GM23338 (cell line): ENCODE results near the gene AIMP1. TPM values are rescaled to one million over a fixed set of nuclear protein-coding genes. Genes with fewer than 3 reads are reported as not detected.

Source experiments
- ATAC-seq: fragments of 200-7000 bp; cut with Tn5 transposase; 3 replicates; pipeline ENCODE4 v1.9.1; 2020
- DNase-seq: peaks from one replicate; pipeline ENCODE4 v3.0.0-alpha.2; 2015; ENCODE audit warnings: low spot score
- H2AFZ ChIP-seq: fragments of 200-600 bp; sonication (generic); 2 replicates; pipeline ENCODE4 v1.8.0; 2016; ENCODE audit warnings: antibody characterized with exemption, mild to moderate bottlenecking, moderate library complexity
- H3F3A ChIP-seq: fragments of 200-600 bp; sonication (generic); replicated peaks from 2 replicates; pipeline ENCODE4 v1.8.0; 2017; ENCODE audit warnings: antibody characterized with exemption, mixed run types, low read depth
- H3K27ac ChIP-seq: fragments of 200-600 bp; sonication (generic); 2 replicates; pipeline ENCODE4 v1.6.1; 2016; ENCODE audit warnings: low read depth
- H3K27me3 ChIP-seq: fragments of 200-600 bp; sonication (generic); 2 replicates; pipeline ENCODE4 v1.8.0; 2016; ENCODE audit warnings: mild to moderate bottlenecking, mixed run types, moderate library complexity; ENCODE audit not compliant: insufficient read depth
- H3K36me3 ChIP-seq: fragments of 200-600 bp; sonication (generic); 2 replicates; pipeline ENCODE4 v1.8.0; 2016; ENCODE audit warnings: mild to moderate bottlenecking; ENCODE audit not compliant: insufficient read depth
- H3K4me1 ChIP-seq: fragments of 200-600 bp; sonication (generic); 2 replicates; pipeline ENCODE4 v1.8.0; 2016; ENCODE audit warnings: mild to moderate bottlenecking, moderate library complexity; ENCODE audit not compliant: insufficient read depth
- H3K4me2 ChIP-seq: fragments of 200-600 bp; sonication (generic); 2 replicates; pipeline ENCODE4 v1.7.1; 2017; ENCODE audit warnings: mixed run types
- H3K4me3 ChIP-seq: fragments of 200-600 bp; sonication (generic); 2 replicates; pipeline ENCODE4 v1.6.1; 2016; ENCODE audit warnings: mixed run types
- H3K79me2 ChIP-seq: fragments of 200-600 bp; sonication (generic); replicated peaks from 2 replicates; pipeline ENCODE4 v1.8.0; 2017; ENCODE audit warnings: mild to moderate bottlenecking; ENCODE audit not compliant: insufficient read depth
- H3K9me2 ChIP-seq: fragments of 200-600 bp; sonication (generic); 2 replicates; pipeline ENCODE4 v1.8.0; 2017; ENCODE audit not compliant: insufficient read depth
- H4K20me1 ChIP-seq: fragments of 200-600 bp; sonication (generic); replicated peaks from 2 replicates; pipeline ENCODE4 v1.8.0; 2017; ENCODE audit warnings: mild to moderate bottlenecking; ENCODE audit not compliant: insufficient read depth
- H3K27ac Mint-ChIP-seq: 2 replicates; pipeline ENCODE4 v1.8.0; 2020; ENCODE audit warnings: inconsistent platforms, mild to moderate bottlenecking, moderate library complexity, mixed read lengths
- H3K27me3 Mint-ChIP-seq: 3 replicates; pipeline ENCODE4 v1.8.0; 2022; ENCODE audit warnings: low read depth, mild to moderate bottlenecking, moderate library complexity, mixed read lengths, inconsistent platforms; ENCODE audit not compliant: insufficient read depth, poor library complexity
- H3K36me3 Mint-ChIP-seq: 3 replicates; pipeline ENCODE4 v1.8.0; 2021; ENCODE audit warnings: low read depth, mild to moderate bottlenecking, inconsistent platforms, moderate library complexity, mixed read lengths
- H3K4me1 Mint-ChIP-seq: 3 replicates; pipeline ENCODE4 v1.8.0; 2020; ENCODE audit warnings: mild to moderate bottlenecking, inconsistent platforms, mixed read lengths
- H3K4me3 Mint-ChIP-seq: 3 replicates; pipeline ENCODE4 v1.8.0; 2021; ENCODE audit warnings: moderate library complexity, mild to moderate bottlenecking, inconsistent platforms, mixed read lengths
- H3K9me3 Mint-ChIP-seq: 3 replicates; pipeline ENCODE4 v1.8.0; 2020; ENCODE audit warnings: moderate library complexity, mild to moderate bottlenecking, inconsistent platforms, mixed read lengths
- CREB1 ChIP-seq: fragments of 250-450 bp; sonication (Bioruptor Pico); IDR thresholded peaks from 2 replicates; pipeline ENCODE4 v1.5.0; 2020; ENCODE audit warnings: low read depth, mild to moderate bottlenecking, moderate library complexity
- ETS1 ChIP-seq: IDR thresholded peaks from 2 replicates; pipeline ENCODE4 v1.6.1; 2016; ENCODE audit warnings: antibody characterized with exemption
- EZH2 ChIP-seq: fragments of 200-600 bp; sonication (generic); IDR thresholded peaks from one replicate; pipeline ENCODE4 v1.8.0; 2017; ENCODE audit warnings: antibody characterized with exemption, mild to moderate bottlenecking, low read depth; ENCODE audit not compliant: unreplicated experiment
- EZH2phosphoT487 ChIP-seq: fragments of 200-600 bp; sonication (generic); IDR thresholded peaks from one replicate; pipeline ENCODE4 v1.8.1; 2018; ENCODE audit warnings: antibody characterized with exemption; ENCODE audit not compliant: unreplicated experiment
- JUNB ChIP-seq: IDR thresholded peaks from one replicate; pipeline ENCODE4 v1.6.1; 2016; ENCODE audit warnings: antibody characterized with exemption; ENCODE audit not compliant: unreplicated experiment
- NANOG ChIP-seq: IDR thresholded peaks from 2 replicates; pipeline ENCODE4 v1.6.1; 2016; ENCODE audit warnings: antibody characterized with exemption, borderline replicate concordance
- POLR2AphosphoS5 ChIP-seq: IDR thresholded peaks from 2 replicates; pipeline ENCODE4 v1.6.1; 2016; ENCODE audit warnings: antibody characterized with exemption, low read depth
- REST ChIP-seq: IDR thresholded peaks from one replicate; pipeline ENCODE4 v1.6.1; 2018; ENCODE audit warnings: antibody characterized with exemption; ENCODE audit not compliant: unreplicated experiment
- STAT1 ChIP-seq: IDR thresholded peaks from one replicate; pipeline ENCODE4 v1.6.1; 2016; ENCODE audit warnings: antibody characterized with exemption; ENCODE audit not compliant: unreplicated experiment
- ZNF114 ChIP-seq: fragments of 250-450 bp; sonication (Bioruptor Pico); IDR thresholded peaks from 2 replicates; pipeline ENCODE4 v1.5.0; 2020; ENCODE audit warnings: mild to moderate bottlenecking, moderate library complexity
- ZNF331 ChIP-seq: fragments of 250-450 bp; sonication (Bioruptor Pico); IDR thresholded peaks from 2 replicates; pipeline ENCODE4 v1.5.0; 2020; ENCODE audit warnings: low read depth, mild to moderate bottlenecking, moderate library complexity
- polyA plus RNA-seq: library from polyadenylated mRNA; unstranded; fragments of >200 nt; fragmentation: Nextera tagmentation; extraction: Ambion mirVana; gene quantifications from 2 replicates; pipeline ENCODE4 v1.2.1, GENCODE V29; 2016
- total RNA-seq: library from RNA; depleted of rRNA; stranded (reverse); fragments of >200 nt; shearing (Covaris generic); gene quantifications from 2 replicates; pipeline ENCODE4 v1.2.3, GENCODE V29; 2014
- TF ChIP-seq, protein P1 (sequence below): fragments of 250-450 bp; sonication (Bioruptor Pico); IDR thresholded peaks from 2 replicates; pipeline ENCODE4 v1.5.0; 2020; ENCODE audit warnings: mild to moderate bottlenecking, moderate library complexity
- TF ChIP-seq, protein P2 (sequence below), 2 experiments: fragments of 200-600 bp in 1 of 2; sonication (generic) in 1 of 2; conservative IDR thresholded peaks; 2 replicates each; pipeline versions ENCODE4 v1.5.1 to v1.6.1; 2016 to 2017; ENCODE audit warnings: antibody characterized with exemption in 2 of 2, low read depth in 2 of 2, mild to moderate bottlenecking in 2 of 2, moderate library complexity in 1 of 2

AIMP1 gene
- total and polyA plus RNA-seq, 2 experiments from 2014 or later, result 34.5 to 200 TPM

DNA sequence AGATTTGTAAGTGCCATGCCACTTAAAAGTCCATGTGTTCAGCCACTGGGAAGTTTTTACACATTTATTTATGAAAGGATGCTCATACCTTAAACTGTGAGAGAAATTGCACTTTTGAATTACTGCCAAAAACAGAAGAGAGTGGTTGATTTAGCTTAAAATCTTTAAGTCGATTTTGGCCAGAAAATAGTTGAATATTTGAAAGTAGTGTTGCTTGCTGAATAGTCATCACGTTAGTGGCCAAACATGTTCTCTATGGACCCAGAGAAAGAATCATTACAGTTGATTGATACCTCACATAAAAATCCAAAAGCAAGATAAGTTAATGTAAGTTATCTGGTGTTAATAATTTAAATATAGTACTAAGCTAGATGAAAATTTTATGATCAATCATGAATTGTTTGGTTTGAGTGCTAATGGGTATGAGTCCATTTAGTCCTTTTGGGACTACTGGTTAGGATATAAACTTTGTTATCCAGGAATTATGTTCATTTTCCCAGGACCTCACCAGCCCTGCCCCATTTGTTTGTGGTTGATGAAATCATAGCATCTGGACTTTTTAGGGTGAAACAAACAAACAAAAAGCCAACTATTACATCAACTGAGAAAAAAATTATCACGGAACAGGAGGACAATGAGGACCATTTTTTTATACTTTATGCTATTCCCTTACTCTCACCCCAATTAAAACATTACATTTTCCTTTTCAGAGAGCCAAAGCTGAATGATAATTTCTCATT is 45.9 kb downstream of the AIMP1 start:
- no peaks in the 10 kb centered on the region for H3K36me3 Mint-ChIP-seq
- H3K9me3 Mint-ChIP-seq, result no peaks in the 10 kb centered on the region
- H3K27ac ChIP-seq, result no peak overlapping the region
- no peaks in the 10 kb centered on the region for H3K27me3 ChIP-seq
- no peaks in the 10 kb centered on the region for H4K20me1 ChIP-seq
- no peaks in the 10 kb centered on the region for H3F3A ChIP-seq
- no peak for ATAC-seq
- no peak overlapping the region for H3K27ac Mint-ChIP-seq
- peaks cover 14% of the 10 kb centered on the region for H3K4me1 Mint-ChIP-seq
- no peaks in the 10 kb centered on the region for H3K9me2 ChIP-seq
- DNase-seq, result no peak
- no peaks in the 10 kb centered on the region for H3K36me3 ChIP-seq
- H3K4me1 ChIP-seq, result no peaks in the 10 kb centered on the region
- no peak overlapping the region for H3K4me2 ChIP-seq
- no peaks in the 10 kb centered on the region for H3K79me2 ChIP-seq
- no peak overlapping the region for H3K4me3 ChIP-seq
- no peak overlapping the region for H3K4me3 Mint-ChIP-seq
- no peaks in the 10 kb centered on the region for H3K27me3 Mint-ChIP-seq
- TF ChIP-seq JUNB (no peak), NANOG (no peak), CREB1 (CRISPR knock-in tag) (no peak), REST (no peak), ZNF331 (CRISPR knock-in tag) (no peak), EZH2phosphoT487 (no peak), EZH2 (no peak), POLR2AphosphoS5 (no peak), ZNF114 (no peak), STAT1 (no peak), ETS1 (no peak)
- TF ChIP-seq, protein P1, sequence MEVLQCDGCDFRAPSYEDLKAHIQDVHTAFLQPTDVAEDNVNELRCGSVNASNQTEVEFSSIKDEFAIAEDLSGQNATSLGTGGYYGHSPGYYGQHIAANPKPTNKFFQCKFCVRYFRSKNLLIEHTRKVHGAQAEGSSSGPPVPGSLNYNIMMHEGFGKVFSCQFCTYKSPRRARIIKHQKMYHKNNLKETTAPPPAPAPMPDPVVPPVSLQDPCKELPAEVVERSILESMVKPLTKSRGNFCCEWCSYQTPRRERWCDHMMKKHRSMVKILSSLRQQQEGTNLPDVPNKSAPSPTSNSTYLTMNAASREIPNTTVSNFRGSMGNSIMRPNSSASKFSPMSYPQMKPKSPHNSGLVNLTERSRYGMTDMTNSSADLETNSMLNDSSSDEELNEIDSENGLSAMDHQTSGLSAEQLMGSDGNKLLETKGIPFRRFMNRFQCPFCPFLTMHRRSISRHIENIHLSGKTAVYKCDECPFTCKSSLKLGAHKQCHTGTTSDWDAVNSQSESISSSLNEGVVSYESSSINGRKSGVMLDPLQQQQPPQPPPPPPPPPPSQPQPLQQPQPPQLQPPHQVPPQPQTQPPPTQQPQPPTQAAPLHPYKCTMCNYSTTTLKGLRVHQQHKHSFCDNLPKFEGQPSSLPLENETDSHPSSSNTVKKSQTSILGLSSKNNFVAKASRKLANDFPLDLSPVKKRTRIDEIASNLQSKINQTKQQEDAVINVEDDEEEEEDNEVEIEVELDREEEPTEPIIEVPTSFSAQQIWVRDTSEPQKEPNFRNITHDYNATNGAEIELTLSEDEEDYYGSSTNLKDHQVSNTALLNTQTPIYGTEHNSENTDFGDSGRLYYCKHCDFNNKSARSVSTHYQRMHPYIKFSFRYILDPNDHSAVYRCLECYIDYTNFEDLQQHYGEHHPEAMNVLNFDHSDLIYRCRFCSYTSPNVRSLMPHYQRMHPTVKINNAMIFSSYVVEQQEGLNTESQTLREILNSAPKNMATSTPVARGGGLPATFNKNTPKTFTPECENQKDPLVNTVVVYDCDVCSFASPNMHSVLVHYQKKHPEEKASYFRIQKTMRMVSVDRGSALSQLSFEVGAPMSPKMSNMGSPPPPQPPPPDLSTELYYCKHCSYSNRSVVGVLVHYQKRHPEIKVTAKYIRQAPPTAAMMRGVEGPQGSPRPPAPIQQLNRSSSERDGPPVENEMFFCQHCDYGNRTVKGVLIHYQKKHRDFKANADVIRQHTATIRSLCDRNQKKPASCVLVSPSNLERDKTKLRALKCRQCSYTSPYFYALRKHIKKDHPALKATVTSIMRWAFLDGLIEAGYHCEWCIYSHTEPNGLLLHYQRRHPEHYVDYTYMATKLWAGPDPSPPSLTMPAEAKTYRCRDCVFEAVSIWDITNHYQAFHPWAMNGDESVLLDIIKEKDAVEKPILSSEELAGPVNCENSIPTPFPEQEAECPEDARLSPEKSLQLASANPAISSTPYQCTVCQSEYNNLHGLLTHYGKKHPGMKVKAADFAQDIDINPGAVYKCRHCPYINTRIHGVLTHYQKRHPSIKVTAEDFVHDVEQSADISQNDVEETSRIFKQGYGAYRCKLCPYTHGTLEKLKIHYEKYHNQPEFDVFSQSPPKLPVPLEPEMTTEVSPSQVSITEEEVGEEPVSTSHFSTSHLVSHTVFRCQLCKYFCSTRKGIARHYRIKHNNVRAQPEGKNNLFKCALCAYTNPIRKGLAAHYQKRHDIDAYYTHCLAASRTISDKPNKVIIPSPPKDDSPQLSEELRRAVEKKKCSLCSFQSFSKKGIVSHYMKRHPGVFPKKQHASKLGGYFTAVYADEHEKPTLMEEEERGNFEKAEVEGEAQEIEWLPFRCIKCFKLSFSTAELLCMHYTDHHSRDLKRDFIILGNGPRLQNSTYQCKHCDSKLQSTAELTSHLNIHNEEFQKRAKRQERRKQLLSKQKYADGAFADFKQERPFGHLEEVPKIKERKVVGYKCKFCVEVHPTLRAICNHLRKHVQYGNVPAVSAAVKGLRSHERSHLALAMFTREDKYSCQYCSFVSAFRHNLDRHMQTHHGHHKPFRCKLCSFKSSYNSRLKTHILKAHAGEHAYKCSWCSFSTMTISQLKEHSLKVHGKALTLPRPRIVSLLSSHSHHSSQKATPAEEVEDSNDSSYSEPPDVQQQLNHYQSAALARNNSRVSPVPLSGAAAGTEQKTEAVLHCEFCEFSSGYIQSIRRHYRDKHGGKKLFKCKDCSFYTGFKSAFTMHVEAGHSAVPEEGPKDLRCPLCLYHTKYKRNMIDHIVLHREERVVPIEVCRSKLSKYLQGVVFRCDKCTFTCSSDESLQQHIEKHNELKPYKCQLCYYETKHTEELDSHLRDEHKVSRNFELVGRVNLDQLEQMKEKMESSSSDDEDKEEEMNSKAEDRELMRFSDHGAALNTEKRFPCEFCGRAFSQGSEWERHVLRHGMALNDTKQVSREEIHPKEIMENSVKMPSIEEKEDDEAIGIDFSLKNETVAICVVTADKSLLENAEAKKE (CRISPR knock-in tag), result no peak
- TF ChIP-seq, protein P2, sequence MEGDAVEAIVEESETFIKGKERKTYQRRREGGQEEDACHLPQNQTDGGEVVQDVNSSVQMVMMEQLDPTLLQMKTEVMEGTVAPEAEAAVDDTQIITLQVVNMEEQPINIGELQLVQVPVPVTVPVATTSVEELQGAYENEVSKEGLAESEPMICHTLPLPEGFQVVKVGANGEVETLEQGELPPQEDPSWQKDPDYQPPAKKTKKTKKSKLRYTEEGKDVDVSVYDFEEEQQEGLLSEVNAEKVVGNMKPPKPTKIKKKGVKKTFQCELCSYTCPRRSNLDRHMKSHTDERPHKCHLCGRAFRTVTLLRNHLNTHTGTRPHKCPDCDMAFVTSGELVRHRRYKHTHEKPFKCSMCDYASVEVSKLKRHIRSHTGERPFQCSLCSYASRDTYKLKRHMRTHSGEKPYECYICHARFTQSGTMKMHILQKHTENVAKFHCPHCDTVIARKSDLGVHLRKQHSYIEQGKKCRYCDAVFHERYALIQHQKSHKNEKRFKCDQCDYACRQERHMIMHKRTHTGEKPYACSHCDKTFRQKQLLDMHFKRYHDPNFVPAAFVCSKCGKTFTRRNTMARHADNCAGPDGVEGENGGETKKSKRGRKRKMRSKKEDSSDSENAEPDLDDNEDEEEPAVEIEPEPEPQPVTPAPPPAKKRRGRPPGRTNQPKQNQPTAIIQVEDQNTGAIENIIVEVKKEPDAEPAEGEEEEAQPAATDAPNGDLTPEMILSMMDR (conservative IDR thresholded peaks at IDR 0.05; ENCODE audit: low read depth in 2 of 2), result no peak
- no peak overlapping the region for H2AFZ ChIP-seq
